ENCODE data around the gene B3GALNT1. TPM values are rescaled to one million over a fixed set of nuclear protein-coding genes. Genes with fewer than 3 reads are reported as not detected.
A peak's percentile ranks its signal among the peaks of the same experiment; 100 is the strongest.

Gene B3GALNT1
- total RNA-seq, 1 experiment from 2014 or later, result 13.2 TPM

DNA sequence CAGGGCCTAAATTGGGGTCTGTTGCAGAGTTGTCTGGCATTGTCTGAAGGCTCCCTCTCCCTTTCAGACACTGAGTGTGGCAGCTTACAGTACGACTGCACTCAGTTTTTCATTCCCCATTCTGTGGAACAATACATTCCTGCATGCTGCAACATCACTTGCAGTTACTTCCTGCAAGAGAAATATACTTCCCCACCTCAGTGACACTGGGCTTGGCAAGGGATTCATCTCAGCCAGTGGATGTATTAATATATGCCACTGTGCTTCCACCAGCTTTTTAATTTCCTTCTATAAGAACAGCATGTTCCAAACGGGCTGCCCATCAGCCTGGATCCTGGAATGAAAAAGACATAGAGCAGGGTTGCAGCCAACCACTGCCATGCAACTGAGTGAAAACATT, 23.1 kb downstream of the B3GALNT1 start:
- Mint-ChIP-seq H3K9me3 (no peaks in the 10 kb centered on the region), H3K4me3 (no peak overlapping the region), H3K27me3 (ENCODE audit: low read depth) (no peaks in the 10 kb centered on the region), H3K27ac (0 out of 7 replicates have a peak overlapping the region, but pooled peaks of 1 of the 3 experiments have one; percentile 52), H3K4me1 (no peaks in the 10 kb centered on the region), H3K36me3 (ENCODE audit: insufficient read depth in 1 of 3, low read depth in 3 of 3) (peaks cover 0 to 8% (median 0%) of the 10 kb centered on the region in 3 experiments; a peak in 1 of 7 replicates)
- no peaks in the 10 kb centered on the region for H3K9me3 ChIP-seq (ENCODE audit: control insufficient read depth, low read depth, low read length)
- TF ChIP-seq, protein P1, sequence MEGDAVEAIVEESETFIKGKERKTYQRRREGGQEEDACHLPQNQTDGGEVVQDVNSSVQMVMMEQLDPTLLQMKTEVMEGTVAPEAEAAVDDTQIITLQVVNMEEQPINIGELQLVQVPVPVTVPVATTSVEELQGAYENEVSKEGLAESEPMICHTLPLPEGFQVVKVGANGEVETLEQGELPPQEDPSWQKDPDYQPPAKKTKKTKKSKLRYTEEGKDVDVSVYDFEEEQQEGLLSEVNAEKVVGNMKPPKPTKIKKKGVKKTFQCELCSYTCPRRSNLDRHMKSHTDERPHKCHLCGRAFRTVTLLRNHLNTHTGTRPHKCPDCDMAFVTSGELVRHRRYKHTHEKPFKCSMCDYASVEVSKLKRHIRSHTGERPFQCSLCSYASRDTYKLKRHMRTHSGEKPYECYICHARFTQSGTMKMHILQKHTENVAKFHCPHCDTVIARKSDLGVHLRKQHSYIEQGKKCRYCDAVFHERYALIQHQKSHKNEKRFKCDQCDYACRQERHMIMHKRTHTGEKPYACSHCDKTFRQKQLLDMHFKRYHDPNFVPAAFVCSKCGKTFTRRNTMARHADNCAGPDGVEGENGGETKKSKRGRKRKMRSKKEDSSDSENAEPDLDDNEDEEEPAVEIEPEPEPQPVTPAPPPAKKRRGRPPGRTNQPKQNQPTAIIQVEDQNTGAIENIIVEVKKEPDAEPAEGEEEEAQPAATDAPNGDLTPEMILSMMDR (conservative IDR thresholded peaks at IDR 0.05), result no peak
- WGBS (ENCODE audit: extremely low coverage, insufficient read length, low lambda C conversion rate), result no CpG with 5 or more reads among the region's 2 CpGs
- no peak overlapping the region for H3K14ac ChIP-seq (ENCODE audit: insufficient read depth, low read length)
- H3K27me3 ChIP-seq (ENCODE audit: insufficient read depth, low read length), result no peaks in the 10 kb centered on the region
- peak overlapping the region; percentile 87 for H4K5ac ChIP-seq (ENCODE audit: insufficient read length, low read depth, low read length)
- no peak overlapping the region for H2AFZ ChIP-seq (ENCODE audit: low read length)
- no peak overlapping the region for H3K4me2 ChIP-seq (ENCODE audit: insufficient read depth, insufficient read length, low read length)
- H3K79me2 ChIP-seq (ENCODE audit: insufficient read depth, low read length), result no peaks in the 10 kb centered on the region
- no peak overlapping the region for H3K27ac ChIP-seq (ENCODE audit: insufficient read length, low read depth, low read length)
- H4K8ac ChIP-seq (replicated peaks; ENCODE audit: insufficient read length, low read depth, low read length), result no peak overlapping the region
- H2BK15ac ChIP-seq (ENCODE audit: low read depth, low read length), result 0 out of 2 replicates have a peak overlapping the region, but pooled peaks have one; percentile 1
- DNase-seq, result no peak
- no peak overlapping the region for H2BK20ac ChIP-seq (ENCODE audit: low read depth, low read length, poor library complexity, severe bottlenecking)
- H3K4ac ChIP-seq (ENCODE audit: low read depth, low read length), result no peak overlapping the region
- no peak overlapping the region for H2AK5ac ChIP-seq (ENCODE audit: insufficient read length, low read length)
- no peak overlapping the region for H2BK12ac ChIP-seq (ENCODE audit: insufficient read length, low read depth, low read length)
- no peak overlapping the region for H3K18ac ChIP-seq (ENCODE audit: insufficient read length, low read depth, low read length)
- no peaks in the 10 kb centered on the region for H3K23me2 ChIP-seq (ENCODE audit: insufficient read length, low read depth, low read length, poor library complexity, severe bottlenecking)
- H2BK5ac ChIP-seq (ENCODE audit: insufficient read length, low read length), result no peak overlapping the region
- no peak overlapping the region for H3K23ac ChIP-seq (ENCODE audit: insufficient read length, low read depth, low read length)
- H4K91ac ChIP-seq (ENCODE audit: insufficient read length, low read depth, low read length), result no peak overlapping the region
- no peak overlapping the region for H3K56ac ChIP-seq (ENCODE audit: insufficient read length, low read depth, low read length)
- H3K9ac ChIP-seq (ENCODE audit: extremely low read depth, insufficient read length, low read length), result no peak overlapping the region
- H2BK120ac ChIP-seq (ENCODE audit: low read depth, low read length, poor library complexity, severe bottlenecking), result no peak overlapping the region
- H3T11ph ChIP-seq (ENCODE audit: low read length), result no peak overlapping the region
- H4K20me1 ChIP-seq (ENCODE audit: control insufficient read depth, insufficient read depth, insufficient read length), result no peaks in the 10 kb centered on the region
- H3K4me1 ChIP-seq (ENCODE audit: insufficient read depth, low read length), result no peaks in the 10 kb centered on the region
- H3K79me1 ChIP-seq (ENCODE audit: insufficient read depth, low read depth, low read length, poor library complexity, severe bottlenecking), result no peaks in the 10 kb centered on the region

Measured in H9 (cell line).